ENCODE data around the gene EVC2. TPM values are rescaled to one million over a fixed set of nuclear protein-coding genes. Genes with fewer than 3 reads are reported as not detected.

Gene EVC2
- total and polyA plus RNA-seq, 2 donors (not counting 1 experiment from before 2014, with no cell fraction given): 1.4 to 16.5 TPM

DNA sequence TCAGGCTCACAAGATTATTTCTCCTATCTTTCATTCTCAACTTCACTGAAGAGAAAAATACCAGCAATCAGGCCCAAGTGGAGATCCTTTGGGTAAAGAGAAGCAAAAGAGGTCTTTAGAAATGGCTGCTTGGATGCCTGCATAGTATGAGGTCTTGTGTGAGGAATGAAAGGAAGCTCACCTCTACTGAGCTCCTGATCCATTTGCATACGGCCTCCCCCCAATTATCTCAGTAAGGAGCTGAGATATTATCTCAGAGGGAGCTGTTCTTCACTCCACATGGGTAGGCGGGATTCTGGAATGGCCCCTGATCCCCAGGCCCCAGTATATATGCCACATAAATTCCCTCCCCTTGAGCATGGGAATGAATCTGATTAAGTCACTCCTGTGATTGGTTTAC, 75.8 kb downstream of the EVC2 start:
- no peaks in the 10 kb centered on the region for H4K20me1 ChIP-seq (ENCODE audit: control insufficient read depth, extremely low read depth, insufficient read depth, low read length)
- H3K27ac ChIP-seq (ENCODE audit: insufficient read depth, low read length): no peak overlapping the region
- no peak for TF ChIP-seq EZH2 (IDR thresholded peaks at IDR 0.05; ENCODE audit: low read length, missing control alignments)
- TF ChIP-seq, protein P1, sequence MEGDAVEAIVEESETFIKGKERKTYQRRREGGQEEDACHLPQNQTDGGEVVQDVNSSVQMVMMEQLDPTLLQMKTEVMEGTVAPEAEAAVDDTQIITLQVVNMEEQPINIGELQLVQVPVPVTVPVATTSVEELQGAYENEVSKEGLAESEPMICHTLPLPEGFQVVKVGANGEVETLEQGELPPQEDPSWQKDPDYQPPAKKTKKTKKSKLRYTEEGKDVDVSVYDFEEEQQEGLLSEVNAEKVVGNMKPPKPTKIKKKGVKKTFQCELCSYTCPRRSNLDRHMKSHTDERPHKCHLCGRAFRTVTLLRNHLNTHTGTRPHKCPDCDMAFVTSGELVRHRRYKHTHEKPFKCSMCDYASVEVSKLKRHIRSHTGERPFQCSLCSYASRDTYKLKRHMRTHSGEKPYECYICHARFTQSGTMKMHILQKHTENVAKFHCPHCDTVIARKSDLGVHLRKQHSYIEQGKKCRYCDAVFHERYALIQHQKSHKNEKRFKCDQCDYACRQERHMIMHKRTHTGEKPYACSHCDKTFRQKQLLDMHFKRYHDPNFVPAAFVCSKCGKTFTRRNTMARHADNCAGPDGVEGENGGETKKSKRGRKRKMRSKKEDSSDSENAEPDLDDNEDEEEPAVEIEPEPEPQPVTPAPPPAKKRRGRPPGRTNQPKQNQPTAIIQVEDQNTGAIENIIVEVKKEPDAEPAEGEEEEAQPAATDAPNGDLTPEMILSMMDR (conservative IDR thresholded peaks at IDR 0.05 in 1 of 2, IDR thresholded peaks at IDR 0.05 in 1 of 2; ENCODE audit: low read depth in 1 of 2, low read length in 2 of 2): no peak
- no peak overlapping the region for H3K4me3 ChIP-seq (replicated peaks in 1 of 4; ENCODE audit: control extremely low read depth in 1 of 4, insufficient read depth in 1 of 4, low read depth in 3 of 4, low read length in 4 of 4)
- peaks cover 4% of the 10 kb centered on the region for H3K4me1 ChIP-seq (ENCODE audit: control insufficient read depth, extremely low read depth, insufficient read depth, low read length)
- DNase-seq (ENCODE audit: low read depth in 2 of 2): no peak
- no peaks in the 10 kb centered on the region for H3K79me2 ChIP-seq (ENCODE audit: control insufficient read depth, insufficient read depth, low read length)
- peaks cover 1% of the 10 kb centered on the region for H3K36me3 ChIP-seq (ENCODE audit: control insufficient read depth, insufficient read depth, low read length)
- no peaks in the 10 kb centered on the region for H3K27me3 ChIP-seq (ENCODE audit: control insufficient read depth, insufficient read depth, low read length)
- no peak overlapping the region for H3K9ac ChIP-seq (ENCODE audit: insufficient read depth, low read length)
- no peaks in the 10 kb centered on the region for H3K9me3 ChIP-seq (ENCODE audit: control insufficient read depth, insufficient read depth, low read depth, low read length)
- H3K4me2 ChIP-seq (ENCODE audit: extremely low read depth, insufficient read depth, low read length): no peak overlapping the region
- no peak overlapping the region for H2AFZ ChIP-seq (ENCODE audit: low read length)

GRCh38 chr4:5632066-5632440, 76.3 kb downstream of the EVC2 start:
- no peak overlapping the region for H3K4me3 ChIP-seq (replicated peaks in 1 of 4; ENCODE audit: control extremely low read depth in 1 of 4, insufficient read depth in 1 of 4, low read depth in 3 of 4, low read length in 4 of 4)
- H3K9ac ChIP-seq (ENCODE audit: insufficient read depth, low read length): no peak overlapping the region
- no peak overlapping the region for H2AFZ ChIP-seq (ENCODE audit: low read length)
- H3K4me1 ChIP-seq (ENCODE audit: control insufficient read depth, extremely low read depth, insufficient read depth, low read length): peaks cover 4% of the 10 kb centered on the region
- no peak overlapping the region for H3K4me2 ChIP-seq (ENCODE audit: extremely low read depth, insufficient read depth, low read length)
- H3K27me3 ChIP-seq (ENCODE audit: control insufficient read depth, insufficient read depth, low read length): no peaks in the 10 kb centered on the region
- no peak overlapping the region for H3K27ac ChIP-seq (ENCODE audit: insufficient read depth, low read length)
- TF ChIP-seq EZH2 (IDR thresholded peaks at IDR 0.05; ENCODE audit: low read length, missing control alignments): no peak
- TF ChIP-seq, protein P1 (conservative IDR thresholded peaks at IDR 0.05 in 1 of 2, IDR thresholded peaks at IDR 0.05 in 1 of 2; ENCODE audit: low read depth in 1 of 2, low read length in 2 of 2): no peak
- H3K79me2 ChIP-seq (ENCODE audit: control insufficient read depth, insufficient read depth, low read length): no peaks in the 10 kb centered on the region
- H3K9me3 ChIP-seq (ENCODE audit: control insufficient read depth, insufficient read depth, low read depth, low read length): no peaks in the 10 kb centered on the region
- DNase-seq (ENCODE audit: low read depth in 2 of 2): no peak
- H3K36me3 ChIP-seq (ENCODE audit: control insufficient read depth, insufficient read depth, low read length): peaks cover 1% of the 10 kb centered on the region
- no peaks in the 10 kb centered on the region for H4K20me1 ChIP-seq (ENCODE audit: control insufficient read depth, extremely low read depth, insufficient read depth, low read length)

- DNase-seq (ENCODE audit: low read depth in 2 of 2): no peak
- no peak for TF ChIP-seq EZH2 (IDR thresholded peaks at IDR 0.05; ENCODE audit: low read length, missing control alignments)
- TF ChIP-seq, protein P1 (conservative IDR thresholded peaks at IDR 0.05 in 1 of 2, IDR thresholded peaks at IDR 0.05 in 1 of 2; ENCODE audit: low read depth in 1 of 2, low read length in 2 of 2): no peak
- Histone ChIP-seq H3K9me3 (ENCODE audit: control insufficient read depth, insufficient read depth, low read depth, low read length) (no peaks in the 10 kb centered on the region), H3K4me2 (ENCODE audit: extremely low read depth, insufficient read depth, low read length) (no peak overlapping the region), H3K27me3 (ENCODE audit: control insufficient read depth, insufficient read depth, low read length) (no peaks in the 10 kb centered on the region), H3K79me2 (ENCODE audit: control insufficient read depth, insufficient read depth, low read length) (no peaks in the 10 kb centered on the region), H2AFZ (ENCODE audit: low read length) (no peak overlapping the region), H3K4me3 (replicated peaks in 1 of 4; ENCODE audit: control extremely low read depth in 1 of 4, insufficient read depth in 1 of 4, low read depth in 3 of 4, low read length in 4 of 4) (no peak overlapping the region), H3K9ac (ENCODE audit: insufficient read depth, low read length) (no peak overlapping the region), H4K20me1 (ENCODE audit: control insufficient read depth, extremely low read depth, insufficient read depth, low read length) (no peaks in the 10 kb centered on the region), H3K4me1 (ENCODE audit: control insufficient read depth, extremely low read depth, insufficient read depth, low read length) (peaks cover 4% of the 10 kb centered on the region), H3K36me3 (ENCODE audit: control insufficient read depth, insufficient read depth, low read length) (peaks cover 1% of the 10 kb centered on the region), H3K27ac (ENCODE audit: insufficient read depth, low read length) (no peak overlapping the region)
Observed at GRCh38 chr4:5631352-5632065, 76.8 kb downstream of the EVC2 start.
